Liver (tissue), 3 donors: ENCODE data around the gene CIB4.

Source experiments
- FOXA1 ChIP-seq: IDR thresholded peaks from 2 replicates; pipeline ENCODE4 v1.6.1; 2016; ENCODE audit warnings: antibody characterized with exemption
- GABPA ChIP-seq, 2 donors: IDR thresholded peaks in 1 of 2; conservative IDR thresholded peaks in 1 of 2; 2 replicates each; pipeline ENCODE4 v1.6.1; 2016; ENCODE audit warnings: antibody characterized with exemption in 2 of 2, mild to moderate bottlenecking in 1 of 2, moderate library complexity in 1 of 2
- RAD21 ChIP-seq, 2 donors: IDR thresholded peaks; 2 replicates each; pipeline ENCODE4 v1.6.1; 2016; ENCODE audit warnings: antibody characterized with exemption in 2 of 2, mild to moderate bottlenecking in 2 of 2
- TF ChIP-seq, protein P1 (sequence below): fragments of 150-350 bp; IDR thresholded peaks from 2 replicates; pipeline ENCODE4 v1.5.1; 2017; ENCODE audit warnings: improper control_type of control experiment, low read depth, low read length; ENCODE audit not compliant: missing input control
- TF ChIP-seq, protein P2 (sequence below): IDR thresholded peaks from 2 replicates; pipeline ENCODE4 v1.6.1; 2016; ENCODE audit warnings: antibody characterized with exemption, mild to moderate bottlenecking
- donor health status: healthy.
- donor health status: healthy.

DNA sequence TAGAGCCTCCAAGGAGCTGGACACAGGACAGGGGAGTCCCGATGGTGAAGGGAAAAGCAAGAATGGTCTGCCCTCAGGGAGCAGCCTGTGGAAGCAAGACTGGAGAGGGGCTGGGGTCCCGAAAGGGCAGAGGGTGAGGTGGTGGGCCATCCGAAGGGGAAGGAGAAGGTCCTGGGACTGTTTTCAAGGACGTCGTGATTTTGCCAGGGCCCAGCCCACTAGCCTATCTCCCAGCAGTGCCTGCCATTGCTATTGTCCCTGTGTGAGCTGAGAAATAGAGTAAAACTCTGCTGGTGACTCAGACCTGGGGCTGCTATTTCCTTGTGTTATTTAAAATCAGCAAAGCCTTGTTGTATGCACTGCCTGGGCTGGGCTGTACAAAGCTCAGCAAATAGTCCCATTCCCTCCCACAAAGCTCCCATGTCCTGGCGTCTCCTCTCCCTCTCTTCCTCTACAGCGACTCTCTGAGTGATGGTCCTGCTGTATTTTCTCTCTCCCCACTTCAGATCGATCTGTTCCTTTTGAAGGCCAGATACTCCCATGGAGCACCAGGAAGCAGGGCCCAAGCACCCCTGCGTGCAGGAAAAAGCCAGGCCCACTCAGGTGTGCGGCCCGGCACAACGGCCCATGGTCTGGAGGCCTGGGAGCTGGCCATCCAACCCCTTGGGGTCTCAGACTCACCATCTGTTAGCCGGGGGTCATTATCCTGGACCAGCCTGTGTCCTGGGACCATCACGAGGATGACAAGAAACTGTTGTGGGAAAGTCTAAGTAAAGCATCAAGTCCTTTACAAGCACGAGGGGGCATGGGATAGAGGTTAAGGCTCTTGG, 98.3 kb downstream of the CIB4 start:
- TF ChIP-seq, protein P1, sequence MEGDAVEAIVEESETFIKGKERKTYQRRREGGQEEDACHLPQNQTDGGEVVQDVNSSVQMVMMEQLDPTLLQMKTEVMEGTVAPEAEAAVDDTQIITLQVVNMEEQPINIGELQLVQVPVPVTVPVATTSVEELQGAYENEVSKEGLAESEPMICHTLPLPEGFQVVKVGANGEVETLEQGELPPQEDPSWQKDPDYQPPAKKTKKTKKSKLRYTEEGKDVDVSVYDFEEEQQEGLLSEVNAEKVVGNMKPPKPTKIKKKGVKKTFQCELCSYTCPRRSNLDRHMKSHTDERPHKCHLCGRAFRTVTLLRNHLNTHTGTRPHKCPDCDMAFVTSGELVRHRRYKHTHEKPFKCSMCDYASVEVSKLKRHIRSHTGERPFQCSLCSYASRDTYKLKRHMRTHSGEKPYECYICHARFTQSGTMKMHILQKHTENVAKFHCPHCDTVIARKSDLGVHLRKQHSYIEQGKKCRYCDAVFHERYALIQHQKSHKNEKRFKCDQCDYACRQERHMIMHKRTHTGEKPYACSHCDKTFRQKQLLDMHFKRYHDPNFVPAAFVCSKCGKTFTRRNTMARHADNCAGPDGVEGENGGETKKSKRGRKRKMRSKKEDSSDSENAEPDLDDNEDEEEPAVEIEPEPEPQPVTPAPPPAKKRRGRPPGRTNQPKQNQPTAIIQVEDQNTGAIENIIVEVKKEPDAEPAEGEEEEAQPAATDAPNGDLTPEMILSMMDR = no peak
- TF ChIP-seq FOXA1 (no peak), RAD21 (IDR thresholded peaks at IDR 0.05) (no peak), GABPA (IDR thresholded peaks at IDR 0.05 in 1 of 2, conservative IDR thresholded peaks at IDR 0.05 in 1 of 2) (no peak)
- TF ChIP-seq, protein P2, sequence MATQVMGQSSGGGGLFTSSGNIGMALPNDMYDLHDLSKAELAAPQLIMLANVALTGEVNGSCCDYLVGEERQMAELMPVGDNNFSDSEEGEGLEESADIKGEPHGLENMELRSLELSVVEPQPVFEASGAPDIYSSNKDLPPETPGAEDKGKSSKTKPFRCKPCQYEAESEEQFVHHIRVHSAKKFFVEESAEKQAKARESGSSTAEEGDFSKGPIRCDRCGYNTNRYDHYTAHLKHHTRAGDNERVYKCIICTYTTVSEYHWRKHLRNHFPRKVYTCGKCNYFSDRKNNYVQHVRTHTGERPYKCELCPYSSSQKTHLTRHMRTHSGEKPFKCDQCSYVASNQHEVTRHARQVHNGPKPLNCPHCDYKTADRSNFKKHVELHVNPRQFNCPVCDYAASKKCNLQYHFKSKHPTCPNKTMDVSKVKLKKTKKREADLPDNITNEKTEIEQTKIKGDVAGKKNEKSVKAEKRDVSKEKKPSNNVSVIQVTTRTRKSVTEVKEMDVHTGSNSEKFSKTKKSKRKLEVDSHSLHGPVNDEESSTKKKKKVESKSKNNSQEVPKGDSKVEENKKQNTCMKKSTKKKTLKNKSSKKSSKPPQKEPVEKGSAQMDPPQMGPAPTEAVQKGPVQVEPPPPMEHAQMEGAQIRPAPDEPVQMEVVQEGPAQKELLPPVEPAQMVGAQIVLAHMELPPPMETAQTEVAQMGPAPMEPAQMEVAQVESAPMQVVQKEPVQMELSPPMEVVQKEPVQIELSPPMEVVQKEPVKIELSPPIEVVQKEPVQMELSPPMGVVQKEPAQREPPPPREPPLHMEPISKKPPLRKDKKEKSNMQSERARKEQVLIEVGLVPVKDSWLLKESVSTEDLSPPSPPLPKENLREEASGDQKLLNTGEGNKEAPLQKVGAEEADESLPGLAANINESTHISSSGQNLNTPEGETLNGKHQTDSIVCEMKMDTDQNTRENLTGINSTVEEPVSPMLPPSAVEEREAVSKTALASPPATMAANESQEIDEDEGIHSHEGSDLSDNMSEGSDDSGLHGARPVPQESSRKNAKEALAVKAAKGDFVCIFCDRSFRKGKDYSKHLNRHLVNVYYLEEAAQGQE = no peak
